ENCODE measurements around the gene TARBP2. TPM values are rescaled to one million over a fixed set of nuclear protein-coding genes. Genes with fewer than 3 reads are reported as not detected.
A peak's percentile ranks its signal among the peaks of the same experiment; 100 is the strongest.

TARBP2 gene
- total and polyA plus RNA-seq, 7 experiments from 2014 or later: 25.1 to 45.2 (median 34.2) TPM

- DNase-seq (no peak), ATAC-seq (no peak)
- Histone ChIP-seq H3K27me3 (ENCODE audit: control insufficient read depth in 2 of 2, insufficient read depth in 2 of 2, low read length in 2 of 2) (no peaks in the 10 kb centered on the region), H3K27ac (ENCODE audit: low read depth, low read length) (no peak overlapping the region), H3K4me1 (ENCODE audit: control insufficient read depth in 2 of 2, insufficient read depth in 2 of 2, low read length in 2 of 2) (no peaks in the 10 kb centered on the region), H3K36me3 (ENCODE audit: control insufficient read depth in 2 of 3, insufficient read depth in 3 of 3, low read length in 3 of 3) (peaks cover 8 to 87% (median 11%) of the 10 kb centered on the region in 3 experiments), H3K9me3 (ENCODE audit: control insufficient read depth in 2 of 3, low read length in 3 of 3) (no peaks in the 10 kb centered on the region), H3K4me3 (ENCODE audit: low read length) (no peak overlapping the region)
- no peaks in the 10 kb centered on the region for H3K9me3 Mint-ChIP-seq
- H3K27ac Mint-ChIP-seq: peak overlapping the region in 7 of 9 donors; percentile 19 to 87 (median 51)
- H3K4me1 Mint-ChIP-seq: peaks cover 0 to 10% (median 7%) of the 10 kb centered on the region in 7 donors
- no peaks in the 10 kb centered on the region for H3K27me3 Mint-ChIP-seq
- H3K4me3 Mint-ChIP-seq: no peak overlapping the region
- POLR2A ChIA-PET: interaction anchor here (0.5 to 5.4 kb wide), 6 partner anchors 10 to 130 kb away, joined by 3 to 47 read pairs (median 3); partner anchors contain the start of genes MAP3K12 and TARBP2
- CTCF ChIA-PET: interaction anchor here (0.6 to 1.3 kb wide), 3 partner anchors 9 to 48 kb away, joined by 3 to 4 read pairs (median 4); no protein-coding TSS in a partner anchor
- peaks cover 0 to 29% (median 4%) of the 10 kb centered on the region in 5 donors for H3K36me3 Mint-ChIP-seq
- intact Hi-C loops (cut with micrococcal nuclease): no loop called here
Measured at GRCh38 chr12:53483225-53483978, 17.7 kb upstream of the TARBP2 start.

GRCh38 chr12:53483979-53484377 is 17.1 kb upstream of the TARBP2 start:
- Histone ChIP-seq H3K36me3 (ENCODE audit: control insufficient read depth in 2 of 3, insufficient read depth in 3 of 3, low read length in 3 of 3) (peaks cover 8 to 82% (median 11%) of the 10 kb centered on the region in 3 experiments), H3K27me3 (ENCODE audit: control insufficient read depth in 2 of 2, insufficient read depth in 2 of 2, low read length in 2 of 2) (no peaks in the 10 kb centered on the region), H3K4me3 (ENCODE audit: low read length) (no peak overlapping the region), H3K9me3 (ENCODE audit: control insufficient read depth in 2 of 3, low read length in 3 of 3) (no peaks in the 10 kb centered on the region), H3K27ac (ENCODE audit: low read depth, low read length) (no peak overlapping the region), H3K4me1 (ENCODE audit: control insufficient read depth in 2 of 2, insufficient read depth in 2 of 2, low read length in 2 of 2) (no peaks in the 10 kb centered on the region)
- ATAC-seq: no peak
- CTCF ChIA-PET: interaction anchor here (0.9 to 1.3 kb wide), 2 partner anchors 10 to 25 kb away, joined by 3 to 4 read pairs; no protein-coding TSS in a partner anchor
- peaks cover 0 to 28% (median 4%) of the 10 kb centered on the region in 5 donors for H3K36me3 Mint-ChIP-seq
- no peak for DNase-seq
- POLR2A ChIA-PET: interaction anchor here (0.6 to 5.4 kb wide), 3 partner anchors 11 to 31 kb away, joined by 3 to 47 read pairs (median 3); partner anchors contain the start of genes MAP3K12 and TARBP2
- H3K27ac Mint-ChIP-seq: peak overlapping the region in 5 of 9 donors; percentile 19 to 87 (median 51)
- no peaks in the 10 kb centered on the region for H3K9me3 Mint-ChIP-seq
- intact Hi-C loops (cut with micrococcal nuclease): no loop called here
- H3K27me3 Mint-ChIP-seq: no peaks in the 10 kb centered on the region
- peaks cover 0 to 10% (median 7%) of the 10 kb centered on the region in 7 donors for H3K4me1 Mint-ChIP-seq
- no peak overlapping the region for H3K4me3 Mint-ChIP-seq

GRCh38 chr12:53484686-53485575 is 16.2 kb upstream of the TARBP2 start:
- ChIA-PET CTCF (no interaction called here), POLR2A (interaction anchor here (0.6 to 0.7 kb wide), 2 partner anchors 12 to 14 kb away, joined by 3 to 4 read pairs; partner anchors contain the start of gene MAP3K12)
- no peaks in the 10 kb centered on the region for H3K9me3 ChIP-seq (ENCODE audit: control insufficient read depth in 2 of 3, low read length in 3 of 3)
- intact Hi-C loops (cut with micrococcal nuclease): no loop called here
- ATAC-seq (no peak), DNase-seq (no peak)
- Mint-ChIP-seq H3K27me3 (no peaks in the 10 kb centered on the region), H3K36me3 (peaks cover 0 to 27% (median 4%) of the 10 kb centered on the region in 5 donors), H3K27ac (peak overlapping the region in 6 of 9 donors; percentile 13 to 76 (median 38)), H3K4me1 (peaks cover 0 to 10% (median 4%) of the 10 kb centered on the region in 7 donors), H3K9me3 (no peaks in the 10 kb centered on the region), H3K4me3 (no peak overlapping the region)
- H3K4me1 ChIP-seq (ENCODE audit: control insufficient read depth in 2 of 2, insufficient read depth in 2 of 2, low read length in 2 of 2): no peaks in the 10 kb centered on the region
- H3K27ac ChIP-seq (ENCODE audit: low read depth, low read length): no peak overlapping the region
- H3K36me3 ChIP-seq (ENCODE audit: control insufficient read depth in 2 of 3, insufficient read depth in 3 of 3, low read length in 3 of 3): peaks cover 6 to 74% (median 7%) of the 10 kb centered on the region in 3 experiments
- no peaks in the 10 kb centered on the region for H3K27me3 ChIP-seq (ENCODE audit: control insufficient read depth in 2 of 2, insufficient read depth in 2 of 2, low read length in 2 of 2)
- H3K4me3 ChIP-seq (ENCODE audit: low read length): no peak overlapping the region

- H3K27ac Mint-ChIP-seq: peak overlapping the region in 5 of 9 donors; percentile 36 to 74 (median 52)
- no peaks in the 10 kb centered on the region for H3K27me3 ChIP-seq (ENCODE audit: control insufficient read depth in 2 of 2, insufficient read depth in 2 of 2, low read length in 2 of 2)
- ChIA-PET POLR2A (interaction anchor here (0.5 to 2.4 kb wide), 3 partner anchors 8 to 1496 kb away, joined by 3 to 7 read pairs (median 3); partner anchors contain the start of gene TARBP2), CTCF (interaction anchor here (0.6 kb wide), 1 partner anchor 47 kb away, joined by 3 read pairs; no protein-coding TSS in a partner anchor)
- peaks cover 0 to 26% (median 4%) of the 10 kb centered on the region in 5 donors for H3K36me3 Mint-ChIP-seq
- H3K4me1 Mint-ChIP-seq: peaks cover 0 to 10% (median 4%) of the 10 kb centered on the region in 7 donors
- no peaks in the 10 kb centered on the region for H3K9me3 ChIP-seq (ENCODE audit: control insufficient read depth in 2 of 3, low read length in 3 of 3)
- no peak overlapping the region for H3K27ac ChIP-seq (ENCODE audit: low read depth, low read length)
- DNase-seq: no peak
- peaks cover 0 to 62% (median 0%) of the 10 kb centered on the region in 3 experiments for H3K36me3 ChIP-seq (ENCODE audit: control insufficient read depth in 2 of 3, insufficient read depth in 3 of 3, low read length in 3 of 3)
- ATAC-seq: no peak
- intact Hi-C loops (cut with micrococcal nuclease): no loop called here
- no peaks in the 10 kb centered on the region for H3K27me3 Mint-ChIP-seq
- H3K4me3 ChIP-seq (ENCODE audit: low read length): no peak overlapping the region
- no peaks in the 10 kb centered on the region for H3K9me3 Mint-ChIP-seq
- H3K4me1 ChIP-seq (ENCODE audit: control insufficient read depth in 2 of 2, insufficient read depth in 2 of 2, low read length in 2 of 2): no peaks in the 10 kb centered on the region
- H3K4me3 Mint-ChIP-seq: no peak overlapping the region
Measured at GRCh38 chr12:53485955-53486735, 14.9 kb upstream of the TARBP2 start.

- Histone ChIP-seq H3K27ac (ENCODE audit: low read depth, low read length) (no peak overlapping the region), H3K36me3 (ENCODE audit: control insufficient read depth in 2 of 3, insufficient read depth in 3 of 3, low read length in 3 of 3) (peaks cover 0 to 55% (median 0%) of the 10 kb centered on the region in 3 experiments), H3K4me1 (ENCODE audit: control insufficient read depth in 2 of 2, insufficient read depth in 2 of 2, low read length in 2 of 2) (no peaks in the 10 kb centered on the region), H3K4me3 (ENCODE audit: low read length) (no peak overlapping the region), H3K9me3 (ENCODE audit: control insufficient read depth in 2 of 3, low read length in 3 of 3) (no peaks in the 10 kb centered on the region), H3K27me3 (ENCODE audit: control insufficient read depth in 2 of 2, insufficient read depth in 2 of 2, low read length in 2 of 2) (no peaks in the 10 kb centered on the region)
- H3K27ac Mint-ChIP-seq: peak overlapping the region in 5 of 9 donors; percentile 36 to 60 (median 51)
- no peaks in the 10 kb centered on the region for H3K9me3 Mint-ChIP-seq
- CTCF ChIA-PET: interaction anchor here (0.6 kb wide), 1 partner anchor 48 kb away, joined by 3 read pairs; no protein-coding TSS in a partner anchor
- no peak for ATAC-seq
- H3K4me3 Mint-ChIP-seq: no peak overlapping the region
- no peak for DNase-seq
- intact Hi-C loops (cut with micrococcal nuclease): no loop called here
- POLR2A ChIA-PET: interaction anchor here (0.5 to 2.4 kb wide), 3 partner anchors 7 to 14 kb away, joined by 3 to 7 read pairs (median 4); partner anchors contain the start of gene TARBP2
- peaks cover under 1 to 9% (median 4%) of the 10 kb centered on the region in 7 donors for H3K4me1 Mint-ChIP-seq
- peaks cover 0 to 23% (median 2%) of the 10 kb centered on the region in 5 donors for H3K36me3 Mint-ChIP-seq
- H3K27me3 Mint-ChIP-seq: no peaks in the 10 kb centered on the region
Measured at GRCh38 chr12:53486736-53487487, 14.2 kb upstream of the TARBP2 start.
